VCaP (cell line): ENCODE data around the gene ACO2.

Experiments
- H3K27ac ChIP-seq: fragments of 450-650 bp; 2 replicates; pipeline ENCODE4 v1.5.1; 2017
- CTCF ChIP-seq: fragments of 450-650 bp; conservative IDR thresholded peaks from 2 replicates; pipeline ENCODE4 v1.5.1; 2017; ENCODE audit warnings: mild to moderate bottlenecking, moderate library complexity

ACO2 gene

GRCh38 chr22:41480397-41480735, 11.4 kb downstream of the ACO2 start:
- no peak for TF ChIP-seq CTCF
- no peak overlapping the region for H3K27ac ChIP-seq

- no peak overlapping the region for H3K27ac ChIP-seq
- no peak for TF ChIP-seq CTCF
These were observed 12.4 kb downstream of the ACO2 start for GRCh38 chr22:41481131-41481830.

GRCh38 chr22:41481925-41482318, 13.0 kb downstream of the ACO2 start:
- no peak for TF ChIP-seq CTCF
- no peak overlapping the region for H3K27ac ChIP-seq

GRCh38 chr22:41482319-41482935, 13.5 kb downstream of the ACO2 start:
- no peak for TF ChIP-seq CTCF
- H3K27ac ChIP-seq, result no peak overlapping the region

GRCh38 chr22:41485033-41485432, 16.1 kb downstream of the ACO2 start:
- no peak for TF ChIP-seq CTCF
- no peak overlapping the region for H3K27ac ChIP-seq

GRCh38 chr22:41487037-41487935, 18.4 kb downstream of the ACO2 start:
- no peak overlapping the region for H3K27ac ChIP-seq
- no peak for TF ChIP-seq CTCF

GRCh38 chr22:41488076-41488475, 19.2 kb downstream of the ACO2 start:
- H3K27ac ChIP-seq, result no peak overlapping the region

More at GRCh38 chr22:41488076-41488475, 19.2 kb downstream of the ACO2 start:
- no peak for TF ChIP-seq CTCF
